GM19023 (cell line): Measurements from ENCODE around the gene ZFP36L2.
"Not testable (repeated sequence)": the region's sequence is repeated elsewhere in the genome, so short reads cannot be mapped to it uniquely, and the experiment has no call there.

Experiments
- ATAC-seq: cut with Tn5 transposase; IDR thresholded peaks from one replicate; pipeline ENCODE4 v1.9.1; 2021; ENCODE audit warnings: mild to moderate bottlenecking, moderate library complexity; ENCODE audit not compliant: unreplicated experiment

ZFP36L2 gene

DNA sequence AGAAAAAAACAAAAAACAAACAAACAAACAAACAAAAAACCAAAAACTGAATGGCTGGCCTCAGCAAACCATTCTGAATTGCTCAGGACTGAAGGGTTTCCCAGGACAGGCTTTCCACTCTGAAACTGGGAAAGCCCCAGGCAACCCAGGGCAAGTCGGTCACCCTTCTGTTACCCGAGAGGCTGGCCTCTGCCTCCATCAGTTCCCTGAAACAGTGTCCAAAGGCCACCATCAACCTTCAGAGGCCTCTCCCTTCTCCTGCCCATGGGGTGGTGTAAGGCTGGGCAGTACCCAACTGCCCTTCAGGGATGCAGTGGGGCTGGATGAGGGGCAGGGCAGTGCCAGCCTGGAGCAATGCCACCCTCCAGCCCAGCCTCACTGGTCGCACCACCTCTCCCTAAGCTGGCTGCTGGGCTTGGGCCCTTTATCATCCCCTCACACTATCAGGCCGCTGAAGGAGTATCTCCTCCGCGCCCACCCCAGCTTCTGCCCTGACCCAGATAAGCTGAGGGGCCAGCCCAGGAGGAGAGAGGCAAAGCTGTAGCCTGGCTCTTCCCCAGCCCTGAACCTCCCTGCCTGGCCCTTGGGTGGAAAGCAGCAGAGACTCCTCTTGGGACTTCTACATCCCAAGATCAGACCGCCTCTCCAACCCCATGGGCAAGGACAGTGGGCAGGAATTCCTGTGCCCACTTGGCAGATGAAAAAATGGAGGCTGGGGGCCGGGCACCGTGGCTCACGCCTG lies 35.9 kb downstream of the ZFP36L2 start:
- no peak for ATAC-seq

DNA sequence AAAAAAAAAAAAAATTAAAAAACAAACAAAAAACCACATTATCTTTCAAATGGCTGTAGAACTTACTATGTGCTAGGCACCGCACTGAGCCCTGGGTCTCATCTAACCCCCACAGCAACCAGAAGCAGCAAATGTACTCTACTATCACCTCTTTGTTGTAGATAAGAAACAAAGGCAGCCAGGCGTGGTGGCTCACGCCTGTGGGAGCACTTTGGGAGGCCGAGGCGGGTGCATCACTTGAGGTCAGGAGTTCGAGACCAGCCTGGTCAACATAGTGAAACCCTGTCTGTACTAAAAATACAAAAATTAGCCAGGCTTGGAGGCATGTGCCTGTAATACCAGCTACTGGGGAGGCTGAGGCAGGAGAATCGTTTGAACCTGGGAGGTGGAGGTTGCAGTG lies 36.5 kb downstream of the ZFP36L2 start:
- not testable (repeated sequence) for ATAC-seq

DNA sequence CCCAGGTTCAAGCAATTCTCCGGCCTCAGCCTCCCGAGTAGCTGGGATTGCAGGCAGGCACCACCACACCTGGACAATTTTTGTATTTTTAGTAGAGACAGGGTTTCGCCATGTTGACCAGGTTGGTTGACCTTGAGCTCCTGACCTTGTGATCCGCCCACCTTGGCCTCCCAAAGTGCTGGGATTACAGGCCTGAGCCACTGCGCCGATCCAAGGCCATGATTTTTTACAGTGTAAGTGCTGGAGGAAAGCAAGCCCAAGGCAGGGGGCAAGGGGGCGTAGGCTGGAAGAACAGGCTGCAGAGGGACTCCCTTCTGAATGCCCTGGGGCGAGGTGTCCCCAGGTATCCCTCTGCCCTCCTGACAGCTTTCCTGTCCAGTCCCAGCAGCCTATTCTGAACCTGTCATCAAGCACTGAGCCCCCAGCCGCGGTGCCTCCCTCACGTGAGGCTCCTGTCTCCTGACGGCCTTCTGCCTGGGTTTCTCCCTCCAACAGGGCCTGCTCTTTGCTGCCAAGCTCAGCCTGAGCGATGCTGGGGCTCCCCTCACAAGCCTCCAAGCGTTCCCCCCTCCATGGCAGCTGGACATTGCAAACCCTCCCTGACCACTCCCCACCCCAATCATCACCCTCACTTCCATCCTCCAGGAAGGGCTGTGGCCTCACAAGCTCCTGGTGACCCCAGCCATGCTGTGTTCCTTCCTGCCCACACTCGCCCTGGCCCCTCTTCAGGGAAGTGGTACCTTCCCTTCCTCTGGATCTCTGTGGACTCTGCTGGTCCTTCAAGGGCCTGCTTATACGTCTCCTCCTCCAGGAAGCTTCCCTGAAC lies 37.6 kb downstream of the ZFP36L2 start:
- ATAC-seq: no peak

DNA sequence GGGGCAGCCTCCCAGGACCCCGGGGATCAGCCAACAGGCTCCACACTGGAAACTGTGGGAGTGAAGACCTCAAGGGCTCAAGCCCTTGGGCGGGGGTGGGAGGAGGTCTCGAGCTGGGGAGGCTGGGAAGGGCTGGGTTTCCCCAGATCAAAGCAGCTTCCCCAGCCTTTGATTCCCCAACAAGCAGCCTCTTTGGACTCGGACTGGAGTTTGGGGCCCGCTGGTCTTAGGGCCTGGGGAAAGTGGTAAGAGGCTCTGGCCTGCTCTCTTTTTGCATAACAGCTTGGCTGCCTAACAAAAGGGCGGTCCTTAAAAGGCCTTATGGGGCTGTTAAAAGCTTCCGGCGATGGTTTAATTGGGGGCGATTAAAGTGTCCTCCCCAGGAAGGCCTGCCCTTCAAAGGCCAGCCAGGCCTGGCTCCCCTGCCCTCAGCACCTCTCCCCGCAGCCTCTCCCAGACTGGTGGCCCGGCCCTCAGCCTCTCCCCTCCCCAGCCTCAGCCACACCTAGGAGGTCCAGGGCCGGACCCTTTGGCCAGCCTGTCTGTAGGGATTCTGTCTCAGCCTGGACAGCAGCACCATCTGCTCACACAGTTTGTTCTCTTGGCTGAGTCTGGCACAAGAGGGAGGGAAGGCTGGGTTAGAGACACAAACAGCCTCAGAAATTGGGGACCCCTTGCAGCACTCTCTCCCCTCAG lies 39.6 kb downstream of the ZFP36L2 start:
- ATAC-seq: no peak

DNA sequence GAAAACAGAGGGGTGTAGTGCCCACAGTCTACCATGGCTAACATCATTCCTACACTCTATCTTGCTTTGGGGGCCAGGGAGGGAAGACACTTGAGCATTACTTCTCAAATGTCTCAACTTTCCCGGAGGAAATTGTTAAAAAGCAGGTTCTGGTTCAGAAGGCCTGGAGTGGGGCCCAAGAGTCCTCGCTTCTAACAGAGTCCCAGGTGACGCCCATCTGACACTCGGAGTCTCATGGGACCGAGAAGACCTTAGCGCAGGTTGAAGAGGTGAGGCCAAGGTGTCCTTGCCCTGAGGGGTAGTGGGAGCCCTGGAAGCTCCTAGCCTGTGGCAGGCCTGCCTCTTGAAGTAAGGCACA lies 40.1 kb downstream of the ZFP36L2 start:
- ATAC-seq: no peak

DNA sequence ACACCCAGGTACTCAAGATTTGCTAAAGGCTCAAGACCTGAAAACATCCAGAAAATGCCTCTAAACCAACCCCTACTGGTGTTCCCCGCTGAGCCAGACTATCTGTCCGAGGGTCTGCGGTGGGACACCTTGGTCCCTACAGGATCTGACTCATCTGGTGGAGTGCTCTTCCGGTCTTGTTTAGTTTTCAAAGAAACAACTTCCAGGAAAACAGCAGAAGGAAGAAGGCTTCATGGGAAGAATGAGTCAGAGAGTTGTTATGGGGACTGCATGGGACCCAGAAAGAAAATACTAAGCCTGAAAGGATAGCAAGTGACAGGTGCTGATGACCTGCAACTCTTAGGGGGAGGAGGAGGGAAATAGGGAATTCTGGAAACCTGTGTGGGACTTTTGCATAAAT lies 41.3 kb downstream of the ZFP36L2 start:
- ATAC-seq: no peak

DNA sequence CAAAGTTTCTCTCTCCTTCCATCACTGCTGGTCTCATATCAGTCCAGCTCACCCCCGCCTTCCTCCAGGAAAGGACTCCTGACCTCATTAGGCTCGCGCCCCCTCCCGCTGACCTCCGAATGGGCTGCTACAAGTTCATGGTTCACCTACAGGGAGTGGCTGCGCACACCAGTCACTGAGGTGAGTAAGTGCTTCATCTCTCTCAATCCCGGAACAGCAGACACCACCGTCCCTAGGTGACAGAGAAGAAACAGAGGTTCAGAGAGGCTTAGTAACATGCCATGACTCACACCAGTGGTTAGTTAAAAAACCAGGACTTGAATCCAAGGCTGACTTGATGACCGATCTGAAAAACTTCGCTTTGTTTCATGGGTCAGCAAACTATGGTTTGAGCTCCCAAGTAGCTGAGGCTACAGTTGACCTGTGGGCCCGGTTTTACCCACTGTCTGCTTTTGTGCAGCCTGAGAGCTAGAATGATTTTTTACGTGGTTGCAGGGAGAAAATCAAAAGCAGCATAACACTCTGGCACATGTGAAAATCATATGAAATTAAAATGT lies 42.0 kb downstream of the ZFP36L2 start:
- no peak for ATAC-seq

DNA sequence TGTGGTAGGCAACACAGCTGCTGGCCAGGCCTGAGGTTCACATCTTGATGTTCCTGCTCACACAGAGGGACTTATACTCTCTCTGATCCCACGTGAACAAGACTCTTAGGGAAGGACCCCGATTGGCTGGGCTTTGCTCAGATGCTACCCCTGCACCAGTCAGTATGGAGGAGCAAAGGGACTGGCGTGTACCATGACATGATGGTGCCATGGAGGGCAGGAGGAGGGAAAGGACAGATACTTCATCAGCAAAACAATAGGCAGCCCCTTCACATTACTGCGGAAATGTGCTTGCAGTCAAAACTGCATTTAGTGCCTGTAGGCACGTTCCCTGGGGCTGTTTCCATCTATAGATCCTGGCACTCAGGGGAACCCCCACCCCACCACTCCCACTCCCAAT lies 42.7 kb downstream of the ZFP36L2 start:
- ATAC-seq: no peak

DNA sequence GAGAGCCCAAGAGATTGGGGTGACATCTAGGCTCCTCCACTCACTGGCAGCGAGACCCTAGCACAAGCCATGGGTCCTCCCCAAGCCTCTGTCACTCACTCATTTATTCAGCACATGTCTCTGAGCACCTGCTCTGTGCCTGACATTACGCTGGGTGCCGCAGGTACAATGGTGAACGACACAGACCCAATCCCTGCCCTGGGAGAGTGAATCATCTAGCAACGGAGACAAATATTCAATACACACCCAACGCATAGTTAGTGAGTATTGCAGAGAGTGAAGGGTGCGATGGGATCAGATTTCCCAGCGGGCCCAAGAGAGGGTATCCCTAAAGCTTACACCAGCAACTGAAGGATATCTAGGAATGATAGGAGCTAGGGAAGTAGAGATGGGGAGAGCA lies 45.5 kb downstream of the ZFP36L2 start:
- no peak for ATAC-seq

DNA sequence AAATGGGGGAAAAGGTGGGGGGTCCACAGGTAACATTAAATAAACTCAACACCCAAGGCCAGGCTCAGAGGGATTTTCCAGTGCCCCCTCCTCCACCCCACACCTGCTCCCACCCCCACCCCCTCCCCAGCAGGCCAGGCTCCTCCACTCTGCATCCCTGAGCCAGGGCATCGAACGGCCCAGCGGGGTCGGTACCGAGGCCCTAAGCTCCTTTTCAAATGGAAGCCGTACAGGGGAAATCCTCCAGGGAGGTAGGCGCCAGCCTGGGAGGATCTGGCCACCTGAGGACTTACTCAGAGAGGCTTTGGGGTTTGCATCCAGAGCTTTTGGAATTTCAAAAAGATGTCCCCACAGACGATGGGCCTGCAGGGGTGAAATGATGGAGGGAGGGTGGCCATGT lies 46.5 kb downstream of the ZFP36L2 start:
- ATAC-seq: no peak

DNA sequence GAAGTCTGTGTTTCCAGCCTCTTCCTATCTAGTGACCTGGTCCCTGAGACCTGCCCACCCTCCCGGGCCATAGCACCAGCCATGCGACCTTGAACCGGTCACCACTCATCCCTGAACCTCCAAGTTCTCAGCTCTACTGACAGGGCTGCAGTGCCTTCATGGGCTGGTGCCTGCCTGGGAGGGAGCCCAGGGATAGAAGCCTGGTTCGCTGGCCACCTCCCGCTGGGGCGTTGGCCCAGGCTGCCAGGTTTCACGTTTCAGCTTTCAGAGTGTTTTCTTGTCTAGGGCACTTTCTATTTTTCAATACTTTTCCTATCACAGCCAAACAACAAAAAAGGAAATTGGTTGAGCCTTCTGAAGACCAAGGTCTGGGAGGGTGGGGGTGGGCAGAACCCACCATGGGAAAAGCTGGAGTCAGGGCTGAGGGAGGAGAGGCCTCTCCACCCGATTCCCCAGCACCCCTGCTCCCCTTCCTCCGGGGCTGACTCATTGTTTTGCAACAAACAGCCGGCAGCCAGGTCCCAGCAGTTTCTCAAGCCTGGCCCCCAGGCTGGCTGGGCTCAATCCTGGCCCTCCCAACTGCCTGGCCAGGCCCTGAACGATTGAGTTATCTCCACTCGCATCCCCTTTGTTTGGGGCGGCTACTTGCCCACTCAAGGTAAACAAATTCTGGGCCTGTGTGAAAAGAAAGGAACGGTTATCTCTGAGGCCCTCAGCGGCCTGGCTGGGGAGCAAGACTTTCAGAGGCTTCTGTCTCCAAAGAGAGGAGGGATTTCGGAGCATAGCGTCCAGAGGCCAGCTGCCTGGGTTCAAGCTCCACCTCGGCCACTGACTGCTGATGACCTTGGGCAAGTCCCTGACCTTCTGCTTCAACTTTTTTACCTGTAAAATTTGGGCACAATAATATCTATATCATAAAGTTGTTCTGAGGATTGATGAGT lies 47.5 kb downstream of the ZFP36L2 start:
- ATAC-seq: no peak

DNA sequence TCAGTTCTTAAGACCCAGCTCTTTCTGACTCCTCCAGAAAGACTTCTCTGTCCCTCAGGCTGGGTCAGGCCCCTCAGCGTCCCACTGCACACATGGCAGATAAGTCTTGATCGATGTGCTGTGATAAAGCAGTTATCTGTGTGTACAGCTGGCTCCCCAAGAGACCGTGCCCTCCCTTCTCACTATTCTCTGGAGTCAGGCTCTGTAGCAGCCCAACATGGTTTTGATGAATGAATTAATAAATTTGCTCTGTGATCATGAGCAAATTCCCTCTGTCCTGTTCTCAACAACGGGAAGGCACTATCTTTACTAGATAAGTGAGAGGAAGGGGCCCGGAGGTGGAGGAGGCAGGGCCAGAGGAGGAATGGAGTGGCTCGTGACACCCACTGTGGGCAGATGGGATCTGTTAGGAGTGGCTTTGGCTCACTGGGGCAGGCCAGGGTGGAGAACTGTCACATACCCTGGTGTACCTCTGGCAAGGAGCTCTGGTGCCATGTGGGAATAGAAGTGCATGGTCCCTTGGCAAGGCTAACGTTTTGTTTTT lies 48.3 kb downstream of the ZFP36L2 start:
- ATAC-seq: no peak

DNA sequence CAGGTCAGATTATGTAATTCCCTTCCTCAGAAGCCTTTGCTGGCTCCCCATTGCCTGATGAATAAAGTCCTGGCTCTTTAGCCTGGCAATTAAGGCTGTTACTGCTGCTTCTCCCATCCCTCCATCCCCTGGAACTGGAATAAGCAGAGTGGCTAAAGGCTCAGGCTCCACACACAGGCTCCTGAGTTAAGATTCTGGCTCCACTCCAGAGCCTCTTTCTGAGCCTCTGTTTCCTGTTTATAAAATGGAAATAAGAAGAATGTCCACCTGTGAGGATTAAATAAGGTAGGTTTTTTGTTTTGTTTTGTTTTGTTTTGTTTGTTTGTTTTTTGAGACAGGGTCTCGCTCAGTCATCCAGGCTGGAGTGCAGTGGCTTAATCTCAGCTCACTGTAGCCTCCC lies 50.0 kb downstream of the ZFP36L2 start:
- ATAC-seq: no peak

DNA sequence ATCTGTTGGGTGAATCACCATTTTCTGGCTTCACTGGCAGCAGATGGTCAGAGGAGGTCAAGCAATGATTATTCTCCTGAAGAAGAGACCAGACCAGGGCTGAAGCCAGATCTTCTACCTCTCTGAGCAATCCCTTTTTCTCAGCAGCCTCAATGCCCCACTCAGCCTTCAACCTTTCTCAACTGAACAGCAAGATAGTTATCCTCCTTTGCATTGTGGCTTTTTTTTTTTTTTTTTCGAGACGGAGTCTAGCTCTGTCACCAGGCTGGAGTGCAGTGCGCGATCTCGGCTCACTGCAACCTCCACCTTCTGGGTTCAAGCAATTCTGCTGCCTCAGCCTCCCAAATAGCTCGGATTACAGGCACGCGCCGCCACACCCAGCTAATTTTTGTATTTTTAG lies 50.5 kb downstream of the ZFP36L2 start:
- ATAC-seq: no peak

DNA sequence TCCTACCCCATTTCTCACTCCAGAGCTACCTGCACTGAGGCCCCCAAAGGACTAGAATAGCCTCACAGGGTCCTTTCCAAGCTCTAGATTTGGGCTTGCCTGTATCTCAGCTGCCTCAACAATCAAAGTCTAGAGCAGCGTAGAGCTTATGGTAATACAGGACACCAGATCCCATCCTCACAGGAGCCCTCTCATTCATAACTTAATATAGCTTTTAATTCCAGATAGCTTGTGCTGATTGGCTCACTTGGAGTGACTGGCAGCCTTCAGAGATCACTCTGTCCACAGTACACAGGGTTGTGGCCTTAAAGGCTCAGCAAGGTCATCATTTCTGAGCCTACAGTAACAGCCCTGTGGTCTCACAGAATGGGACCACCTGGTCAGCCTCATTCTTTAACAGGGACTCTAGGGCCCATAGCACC lies 51.4 kb downstream of the ZFP36L2 start:
- no peak for ATAC-seq

DNA sequence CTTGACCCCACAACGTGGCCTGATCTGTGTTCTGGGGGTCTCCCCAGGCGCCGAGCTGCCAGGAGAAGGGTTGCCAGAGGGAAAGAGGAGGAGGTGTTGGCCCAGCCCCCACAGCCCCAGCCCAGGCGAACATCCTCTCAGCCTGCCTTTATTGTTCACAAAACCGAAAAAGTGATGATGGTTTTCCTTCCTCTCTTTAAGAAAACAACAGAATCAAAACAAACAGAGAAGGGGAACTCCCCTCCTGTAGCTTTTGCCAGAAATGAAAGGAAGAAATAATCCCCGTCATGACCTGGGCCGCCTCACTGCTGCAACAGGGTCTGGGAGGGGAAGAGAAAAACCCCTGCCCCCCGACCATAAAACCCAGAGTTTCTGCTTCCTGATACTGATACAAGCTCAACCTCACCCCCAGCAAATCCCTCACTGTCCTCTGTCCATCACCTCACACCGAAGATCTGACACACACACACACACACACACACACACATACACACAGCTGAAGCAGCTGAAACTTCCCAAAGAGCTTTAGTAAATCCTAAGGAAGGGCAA lies 52.0 kb downstream of the ZFP36L2 start:
- peak; percentile 77 for ATAC-seq
